Epithelial cell of proximal tubule (primary cell): ENCODE data around the gene TGFBR3. TPM values are rescaled to one million over a fixed set of nuclear protein-coding genes. Genes with fewer than 3 reads are reported as not detected.
"Not testable (repeated sequence)": the region's sequence is repeated elsewhere in the genome, so short reads cannot be mapped to it uniquely, and the experiment has no call there.

Experiments
- DNase-seq: peaks from one replicate; pipeline ENCODE4 v3.0.0-alpha.2; 2011; ENCODE audit warnings: low read depth
- H3K4me3 ChIP-seq: 2 replicates; pipeline ENCODE4 v1.5.1; 2011; ENCODE audit warnings: low read depth, mild to moderate bottlenecking, low read length
- total RNA-seq: library from RNA; depleted of rRNA; stranded (reverse); fragments of >200 nt; gene quantifications from 2 replicates; pipeline ENCODE4 v1.2.3, GENCODE V29; 2015
- TF ChIP-seq, protein P1 (sequence below): conservative IDR thresholded peaks from 2 replicates; pipeline ENCODE4 v1.5.1; 2012; ENCODE audit warnings: low read depth, mild to moderate bottlenecking, low read length

The TGFBR3 gene
- total RNA-seq, 1 donor from 2014 or later, result 6.9 TPM

DNA sequence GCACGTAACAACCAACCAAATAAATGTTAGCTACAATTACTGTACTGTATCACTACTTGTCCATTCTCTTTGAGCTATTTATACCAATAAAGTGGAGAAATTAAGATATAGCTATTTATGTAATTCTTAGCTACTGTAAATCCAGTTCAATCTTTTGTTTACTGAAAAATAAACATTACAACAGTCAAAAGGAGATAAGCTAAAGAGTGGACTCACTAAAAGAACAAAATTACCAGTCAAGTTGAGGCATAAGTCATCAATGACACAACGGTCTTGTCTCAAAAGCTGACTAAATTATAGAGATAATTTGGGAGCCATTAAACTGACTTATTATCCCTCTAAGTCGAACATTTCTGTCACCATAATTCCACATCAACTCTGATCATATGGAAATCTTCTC is 22.5 kb downstream of the TGFBR3 start:
- TF ChIP-seq, protein P1, sequence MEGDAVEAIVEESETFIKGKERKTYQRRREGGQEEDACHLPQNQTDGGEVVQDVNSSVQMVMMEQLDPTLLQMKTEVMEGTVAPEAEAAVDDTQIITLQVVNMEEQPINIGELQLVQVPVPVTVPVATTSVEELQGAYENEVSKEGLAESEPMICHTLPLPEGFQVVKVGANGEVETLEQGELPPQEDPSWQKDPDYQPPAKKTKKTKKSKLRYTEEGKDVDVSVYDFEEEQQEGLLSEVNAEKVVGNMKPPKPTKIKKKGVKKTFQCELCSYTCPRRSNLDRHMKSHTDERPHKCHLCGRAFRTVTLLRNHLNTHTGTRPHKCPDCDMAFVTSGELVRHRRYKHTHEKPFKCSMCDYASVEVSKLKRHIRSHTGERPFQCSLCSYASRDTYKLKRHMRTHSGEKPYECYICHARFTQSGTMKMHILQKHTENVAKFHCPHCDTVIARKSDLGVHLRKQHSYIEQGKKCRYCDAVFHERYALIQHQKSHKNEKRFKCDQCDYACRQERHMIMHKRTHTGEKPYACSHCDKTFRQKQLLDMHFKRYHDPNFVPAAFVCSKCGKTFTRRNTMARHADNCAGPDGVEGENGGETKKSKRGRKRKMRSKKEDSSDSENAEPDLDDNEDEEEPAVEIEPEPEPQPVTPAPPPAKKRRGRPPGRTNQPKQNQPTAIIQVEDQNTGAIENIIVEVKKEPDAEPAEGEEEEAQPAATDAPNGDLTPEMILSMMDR, result no peak
- H3K4me3 ChIP-seq, result no peak overlapping the region
- no peak for DNase-seq

DNA sequence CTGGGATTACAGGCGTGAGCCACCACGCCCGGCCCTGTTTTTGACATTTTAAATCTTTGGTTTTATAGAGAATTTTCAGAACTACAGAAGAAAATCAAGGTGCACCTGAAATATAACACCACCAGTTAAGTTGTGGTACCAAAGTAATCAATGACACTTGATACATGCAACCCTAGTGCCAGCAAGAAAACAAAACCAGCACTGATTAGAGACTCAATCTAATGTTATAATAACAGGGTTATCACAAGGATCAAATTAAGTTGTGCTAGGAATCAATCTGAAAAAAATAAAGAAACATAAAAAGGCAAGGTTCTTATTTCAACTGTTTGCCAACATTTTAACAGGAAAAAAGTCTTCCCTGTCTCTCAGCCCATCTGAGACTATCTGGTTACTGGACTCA is 23.8 kb downstream of the TGFBR3 start:
- TF ChIP-seq, protein P1, result no peak
- H3K4me3 ChIP-seq, result no peak overlapping the region
- DNase-seq, result no peak

DNA sequence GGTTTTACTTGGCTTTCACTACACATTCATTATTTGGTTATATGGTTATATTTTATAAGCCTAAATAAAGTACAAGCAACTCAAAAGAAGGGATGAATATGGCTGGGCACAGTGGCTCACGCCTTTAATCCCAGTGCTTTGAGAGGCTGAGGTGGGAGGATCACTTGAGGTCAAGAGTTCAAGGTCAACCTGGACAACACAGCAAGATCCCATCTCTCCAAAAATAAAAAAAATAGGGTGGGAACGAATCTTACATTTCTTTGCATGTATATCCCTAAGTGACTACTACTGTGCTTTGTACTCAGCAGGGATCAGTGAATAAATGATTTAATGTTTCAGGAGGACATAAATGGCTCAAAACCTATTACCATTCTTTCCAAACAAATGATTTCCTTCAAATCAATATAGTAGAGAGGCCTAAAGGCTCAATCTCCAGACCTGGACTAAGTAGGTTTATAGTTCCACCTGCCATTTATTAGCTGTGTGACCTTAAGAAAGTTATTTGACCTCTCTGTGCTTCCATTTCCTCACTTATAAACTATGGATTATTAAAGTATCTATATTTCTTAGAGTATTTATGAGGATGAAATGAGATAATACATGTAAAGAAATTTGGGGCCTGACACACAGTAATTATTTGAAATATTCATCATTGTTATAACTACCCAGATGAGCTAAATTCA is 28.3 kb downstream of the TGFBR3 start:
- no peak overlapping the region for H3K4me3 ChIP-seq
- TF ChIP-seq, protein P1, result no peak
- no peak for DNase-seq

DNA sequence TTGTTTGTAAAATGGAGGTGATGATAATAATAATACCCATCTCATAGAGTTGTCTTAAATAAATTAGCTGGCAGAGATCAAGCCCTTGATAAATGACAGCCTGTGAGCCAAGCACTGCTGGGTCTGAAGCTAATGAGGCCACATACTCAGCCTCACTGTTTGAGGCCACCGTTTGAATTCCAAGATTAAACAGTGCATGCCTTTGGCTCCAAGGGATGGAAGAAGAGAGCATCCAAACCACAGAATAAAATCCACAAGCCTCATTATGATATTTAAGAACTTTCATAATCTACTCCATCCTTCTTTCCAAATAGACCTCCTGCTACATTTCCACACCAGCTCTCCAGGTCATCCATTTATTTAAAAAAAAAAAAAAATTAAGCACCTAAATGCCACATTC is 29.0 kb downstream of the TGFBR3 start:
- no peak for DNase-seq
- TF ChIP-seq, protein P1, result no peak

GRCh38 chr1:91854852-91855534 is 31.0 kb downstream of the TGFBR3 start:
- TF ChIP-seq, protein P1, result no peak
- no peak for DNase-seq
- no peak overlapping the region for H3K4me3 ChIP-seq

More for the DNA sequence above, 29.0 kb downstream of the TGFBR3 start:
- H3K4me3 ChIP-seq, result no peak overlapping the region

DNA sequence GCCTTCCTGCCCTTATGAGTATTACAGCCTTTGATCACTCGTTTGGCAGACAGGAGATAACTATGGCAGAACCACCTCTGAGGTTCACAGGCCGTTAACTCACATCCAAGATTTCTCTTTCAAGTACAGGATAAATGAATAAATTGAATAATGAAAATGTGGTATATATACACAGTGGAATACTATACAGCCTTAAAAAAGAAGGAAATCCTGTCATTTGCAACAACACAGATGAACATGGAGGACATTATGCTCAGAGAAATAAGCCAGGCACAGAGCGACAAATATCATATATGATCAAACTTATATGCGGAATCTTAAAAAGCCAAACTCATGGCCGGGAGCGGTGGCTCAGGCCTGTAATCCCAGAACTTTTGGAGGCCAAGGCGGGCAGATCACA is 32.6 kb downstream of the TGFBR3 start:
- TF ChIP-seq, protein P1, result no peak
- DNase-seq, result no peak
- H3K4me3 ChIP-seq, result no peak overlapping the region

DNA sequence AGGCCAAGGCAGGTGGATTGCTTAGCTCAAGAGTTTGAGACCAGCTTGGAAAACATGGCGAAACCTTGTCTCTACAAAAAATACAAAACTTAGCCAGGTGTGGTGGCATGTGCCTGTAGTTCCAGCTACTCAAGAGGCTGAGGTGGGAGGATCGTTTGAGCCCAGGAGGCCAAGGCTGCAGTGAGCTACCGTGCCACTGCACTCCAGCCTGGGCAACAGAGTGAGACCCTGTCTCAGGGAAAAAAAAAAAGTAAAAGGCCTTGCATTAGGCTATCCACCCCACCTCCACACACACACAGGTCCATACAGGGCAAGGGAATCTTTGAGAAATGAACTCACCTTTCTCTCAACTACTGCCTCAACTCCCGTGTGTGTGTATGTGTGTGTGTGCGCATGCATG is 33.9 kb downstream of the TGFBR3 start:
- not testable (repeated sequence) for DNase-seq

More for the DNA sequence above, 33.9 kb downstream of the TGFBR3 start:
- not testable (repeated sequence) for H3K4me3 ChIP-seq
